ENCODE measurements around the gene UNC5A.
"Not testable (repeated sequence)": the region's sequence is repeated elsewhere in the genome, so short reads cannot be mapped to it uniquely, and the experiment has no call there.

The UNC5A gene

GRCh38 chr5:176869501-176870109 lies 59.2 kb downstream of the UNC5A start:
- H3K36me3 ChIP-seq (ENCODE audit: insufficient read depth, low read length) = no peaks in the 10 kb centered on the region
- H3K9me3 ChIP-seq (ENCODE audit: low read depth, low read length) = no peaks in the 10 kb centered on the region
- no peak overlapping the region for H3K9ac ChIP-seq (ENCODE audit: insufficient read length)
- no peak for TF ChIP-seq EZH2 (IDR thresholded peaks at IDR 0.05)
- TF ChIP-seq FOXP2 (optimal IDR thresholded peaks at IDR 0.05; ENCODE audit: control extremely low read depth, extremely low read length, insufficient read depth) = no peak
- no peak for TF ChIP-seq POLR2AphosphoS5 (IDR thresholded peaks at IDR 0.05; ENCODE audit: borderline replicate concordance, low read depth, low read length)
- no peak overlapping the region for H3K4me3 ChIP-seq
- no peak for DNase-seq (ENCODE audit: low read depth, low spot score)
- no peak overlapping the region for H3K27ac ChIP-seq

- H3K9me3 ChIP-seq (ENCODE audit: low read depth, low read length) = no peaks in the 10 kb centered on the region
- no peaks in the 10 kb centered on the region for H3K36me3 ChIP-seq (ENCODE audit: insufficient read depth, low read length)
- TF ChIP-seq POLR2AphosphoS5 (IDR thresholded peaks at IDR 0.05; ENCODE audit: borderline replicate concordance, low read depth, low read length) (no peak), EZH2 (IDR thresholded peaks at IDR 0.05) (no peak), FOXP2 (optimal IDR thresholded peaks at IDR 0.05; ENCODE audit: control extremely low read depth, extremely low read length, insufficient read depth) (no peak)
- H3K27ac ChIP-seq = no peak overlapping the region
- H3K9ac ChIP-seq (ENCODE audit: insufficient read length) = no peak overlapping the region
- no peak overlapping the region for H3K4me3 ChIP-seq
- no peak for DNase-seq (ENCODE audit: low read depth, low spot score)
These were observed 59.8 kb downstream of the UNC5A start for GRCh38 chr5:176870110-176870591.

- H3K9me3 ChIP-seq (ENCODE audit: low read depth, low read length); H3K9ac ChIP-seq (ENCODE audit: insufficient read length); H3K27ac ChIP-seq; DNase-seq (ENCODE audit: low read depth, low spot score); H3K4me3 ChIP-seq; H3K36me3 ChIP-seq (ENCODE audit: insufficient read depth, low read length): not testable (repeated sequence)
These were observed 60.3 kb downstream of the UNC5A start for GRCh38 chr5:176870644-176871043.

- not testable (repeated sequence) for H3K27ac ChIP-seq; H3K9me3 ChIP-seq (ENCODE audit: low read depth, low read length); H3K36me3 ChIP-seq (ENCODE audit: insufficient read depth, low read length); H3K4me3 ChIP-seq; DNase-seq (ENCODE audit: low read depth, low spot score); H3K9ac ChIP-seq (ENCODE audit: insufficient read length)
These were observed 62.2 kb downstream of the UNC5A start for GRCh38 chr5:176872586-176872985.

- DNase-seq (ENCODE audit: low read depth, low spot score) = not testable (repeated sequence)
These were observed 62.7 kb downstream of the UNC5A start for GRCh38 chr5:176873011-176873410.

GRCh38 chr5:176873541-176874172 lies 63.3 kb downstream of the UNC5A start:
- H3K9ac ChIP-seq (ENCODE audit: insufficient read length) = no peak overlapping the region
- no peak overlapping the region for H3K27ac ChIP-seq
- no peak overlapping the region for H3K4me3 ChIP-seq
- no peak for DNase-seq (ENCODE audit: low read depth, low spot score)
- TF ChIP-seq EZH2 (IDR thresholded peaks at IDR 0.05) = no peak
- no peak for TF ChIP-seq FOXP2 (optimal IDR thresholded peaks at IDR 0.05; ENCODE audit: control extremely low read depth, extremely low read length, insufficient read depth)
- TF ChIP-seq POLR2AphosphoS5 (IDR thresholded peaks at IDR 0.05; ENCODE audit: borderline replicate concordance, low read depth, low read length) = no peak
- H3K9me3 ChIP-seq (ENCODE audit: low read depth, low read length) = no peaks in the 10 kb centered on the region
- no peaks in the 10 kb centered on the region for H3K36me3 ChIP-seq (ENCODE audit: insufficient read depth, low read length)

More at GRCh38 chr5:176873011-176873410, 62.7 kb downstream of the UNC5A start:
- not testable (repeated sequence) for H3K9me3 ChIP-seq (ENCODE audit: low read depth, low read length); H3K9ac ChIP-seq (ENCODE audit: insufficient read length); H3K4me3 ChIP-seq; H3K27ac ChIP-seq; H3K36me3 ChIP-seq (ENCODE audit: insufficient read depth, low read length)

- H3K27ac ChIP-seq = no peak overlapping the region
- no peak overlapping the region for H3K4me3 ChIP-seq
These were observed 63.9 kb downstream of the UNC5A start for GRCh38 chr5:176874198-176874780.

GRCh38 chr5:176875014-176875550 lies 64.7 kb downstream of the UNC5A start:
- TF ChIP-seq FOXP2 (optimal IDR thresholded peaks at IDR 0.05; ENCODE audit: control extremely low read depth, extremely low read length, insufficient read depth) = no peak
- TF ChIP-seq EZH2 (IDR thresholded peaks at IDR 0.05) = no peak
- TF ChIP-seq POLR2AphosphoS5 (IDR thresholded peaks at IDR 0.05; ENCODE audit: borderline replicate concordance, low read depth, low read length) = no peak
- Histone ChIP-seq H3K27ac (no peak overlapping the region), H3K36me3 (ENCODE audit: insufficient read depth, low read length) (no peaks in the 10 kb centered on the region), H3K9me3 (ENCODE audit: low read depth, low read length) (no peaks in the 10 kb centered on the region), H3K4me3 (no peak overlapping the region), H3K9ac (ENCODE audit: insufficient read length) (no peak overlapping the region)
- DNase-seq (ENCODE audit: low read depth, low spot score) = no peak

More at GRCh38 chr5:176874198-176874780, 63.9 kb downstream of the UNC5A start:
- no peak overlapping the region for H3K9ac ChIP-seq (ENCODE audit: insufficient read length)
- TF ChIP-seq POLR2AphosphoS5 (IDR thresholded peaks at IDR 0.05; ENCODE audit: borderline replicate concordance, low read depth, low read length) (no peak), EZH2 (IDR thresholded peaks at IDR 0.05) (no peak), FOXP2 (optimal IDR thresholded peaks at IDR 0.05; ENCODE audit: control extremely low read depth, extremely low read length, insufficient read depth) (no peak)
- no peaks in the 10 kb centered on the region for H3K36me3 ChIP-seq (ENCODE audit: insufficient read depth, low read length)
- DNase-seq (ENCODE audit: low read depth, low spot score) = no peak
- no peaks in the 10 kb centered on the region for H3K9me3 ChIP-seq (ENCODE audit: low read depth, low read length)

Data from SK-N-MC (cell line).